PC-9 (cell line): Measurements from ENCODE around the gene SLC6A3. TPM values are rescaled to one million over a fixed set of nuclear protein-coding genes. Genes with fewer than 3 reads are reported as not detected.

Experiments
- BruUV-seq: library from RNA; stranded (reverse); fragments of 400-500 nt; replicated peaks from 2 replicates; lab custom pipeline; 2021; lab: Mats Ljungman, UMichigan
- CTCF ChIA-PET: fragments of 300-600 bp; sonication (Branson Sonifier 250); formaldehyde crosslinking; loops from one replicate; lab custom pipeline; 2022; ENCODE audit warnings: antibody characterized with exemption; lab: Charles Lee
- POLR2A ChIA-PET: fragments of 300-600 bp; sonication (Branson Sonifier 250); formaldehyde crosslinking; loops from one replicate; lab custom pipeline; 2022; ENCODE audit warnings: antibody characterized with exemption; ENCODE audit not compliant: unreplicated experiment; lab: Charles Lee
- DNase-seq, 2 experiments: peaks; one replicate each; pipeline versions ENCODE4 v3.0.0 to v3.0.0-alpha.2; 2015 to 2022; ENCODE audit warnings: mixed read lengths in 1 of 2
- H2AFZ ChIP-seq: fragments of 200-600 bp; sonication (generic); 2 replicates; pipeline ENCODE4 v1.8.1; 2017; ENCODE audit warnings: antibody characterized with exemption
- H3F3A ChIP-seq: fragments of 200-600 bp; sonication (generic); 2 replicates; pipeline ENCODE4 v1.8.1; 2017; ENCODE audit warnings: antibody characterized with exemption, mild to moderate bottlenecking, low read depth; ENCODE audit not compliant: insufficient read depth
- H3K27ac ChIP-seq: fragments of 200-600 bp; sonication (generic); 2 replicates; pipeline ENCODE4 v1.6.1; 2016; ENCODE audit warnings: mixed run types
- H3K27me3 ChIP-seq: fragments of 200-600 bp; sonication (generic); 2 replicates; pipeline ENCODE4 v1.6.1; 2016; ENCODE audit warnings: low read depth, mixed run types; ENCODE audit not compliant: insufficient read depth
- H3K36me3 ChIP-seq: fragments of 200-600 bp; sonication (generic); 2 replicates; pipeline ENCODE4 v1.6.1; 2016; ENCODE audit warnings: low read depth, mixed run types
- H3K4me1 ChIP-seq: fragments of 200-600 bp; sonication (generic); replicated peaks from 2 replicates; pipeline ENCODE4 v1.6.1; 2016; ENCODE audit warnings: mixed run types; ENCODE audit not compliant: insufficient read depth
- H3K4me2 ChIP-seq: fragments of 200-600 bp; sonication (generic); 2 replicates; pipeline ENCODE4 v1.6.1; 2017; ENCODE audit warnings: mixed run types
- H3K4me3 ChIP-seq: fragments of 200-600 bp; sonication (generic); 2 replicates; pipeline ENCODE4 v1.6.1; 2016; ENCODE audit warnings: mixed run types
- H3K79me2 ChIP-seq: fragments of 200-600 bp; sonication (generic); 2 replicates; pipeline ENCODE4 v1.6.1; 2017; ENCODE audit warnings: low read depth, mixed run types
- H3K9me2 ChIP-seq: fragments of 200-600 bp; sonication (generic); 2 replicates; pipeline ENCODE4 v1.8.1; 2017; ENCODE audit warnings: mild to moderate bottlenecking; ENCODE audit not compliant: insufficient read depth
- H3K9me3 ChIP-seq: fragments of 200-600 bp; sonication (generic); 2 replicates; pipeline ENCODE4 v1.8.1; 2016; ENCODE audit warnings: low read depth; ENCODE audit not compliant: insufficient read depth
- H4K20me1 ChIP-seq: fragments of 200-600 bp; sonication (generic); 2 replicates; pipeline ENCODE4 v1.8.1; 2017; ENCODE audit not compliant: insufficient read depth
- EZH2 ChIP-seq: fragments of 200-600 bp; sonication (generic); IDR thresholded peaks from 2 replicates; pipeline ENCODE4 v1.8.0; 2017; ENCODE audit warnings: antibody characterized with exemption, low read depth
- intact Hi-C: fragments of 100-400 bp; cut with micrococcal nuclease; formaldehyde crosslinking; loops from one replicate; pipeline ENCODE4 v1.10.0; 2022; ENCODE audit not compliant: unreplicated experiment
- total RNA-seq: library from RNA; stranded (reverse); gene quantifications from 2 replicates; pipeline ENCODE4 v1.2.3, GENCODE V29; 2021
- TF ChIP-seq, protein P1 (sequence below): fragments of 200-600 bp; sonication (generic); conservative IDR thresholded peaks from 2 replicates; pipeline ENCODE4 v1.6.1; 2017; ENCODE audit warnings: mixed run types, antibody characterized with exemption, mild to moderate bottlenecking, moderate library complexity

SLC6A3 gene
- total RNA-seq, 1 experiment from 2014 or later: not detected

DNA sequence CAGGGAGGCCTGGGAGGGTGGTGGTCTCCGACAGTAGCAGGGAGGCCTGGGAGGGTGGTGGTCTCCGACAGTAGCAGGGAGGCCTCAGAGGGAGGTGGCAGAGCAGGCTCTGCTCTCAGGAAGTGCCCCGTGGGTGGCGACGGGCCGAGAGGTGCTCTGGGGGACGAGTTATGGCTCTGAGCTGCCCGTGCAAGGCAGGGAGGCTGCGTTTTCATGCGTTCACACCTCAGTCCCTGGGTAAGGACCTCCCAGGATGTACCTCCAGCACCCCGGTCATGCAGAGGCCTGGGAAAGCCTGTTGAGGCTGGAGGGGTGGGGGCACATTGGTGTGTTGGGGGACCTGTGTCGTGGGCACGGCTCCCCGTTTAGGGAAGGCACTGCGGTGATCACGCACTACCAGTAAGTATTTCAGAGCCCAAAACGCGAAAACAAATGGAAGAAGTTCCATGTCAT is 63.0 kb downstream of the SLC6A3 start:
- H3K4me3 ChIP-seq: no peak overlapping the region
- intact Hi-C loops: no loop called here
- H3K4me2 ChIP-seq: no peak overlapping the region
- H3K36me3 ChIP-seq: no peaks in the 10 kb centered on the region
- CTCF ChIA-PET: no interaction called here
- no peaks in the 10 kb centered on the region for H3K9me3 ChIP-seq
- peaks cover 89% of the 10 kb centered on the region for H3K27me3 ChIP-seq
- no peaks in the 10 kb centered on the region for H3K79me2 ChIP-seq
- no peaks in the 10 kb centered on the region for H4K20me1 ChIP-seq
- H3K27ac ChIP-seq: no peak overlapping the region
- no TSS peak for BruUV-seq
- DNase-seq: no peak
- H3K4me1 ChIP-seq: 0 out of 2 replicates have a peak, but pooled peaks cover 10% of the 10 kb centered on the region
- peaks cover 3% of the 10 kb centered on the region; the same call in 1 of the 2 replicates for H3F3A ChIP-seq
- H2AFZ ChIP-seq: no peak overlapping the region
- no peak for TF ChIP-seq EZH2
- TF ChIP-seq, protein P1, sequence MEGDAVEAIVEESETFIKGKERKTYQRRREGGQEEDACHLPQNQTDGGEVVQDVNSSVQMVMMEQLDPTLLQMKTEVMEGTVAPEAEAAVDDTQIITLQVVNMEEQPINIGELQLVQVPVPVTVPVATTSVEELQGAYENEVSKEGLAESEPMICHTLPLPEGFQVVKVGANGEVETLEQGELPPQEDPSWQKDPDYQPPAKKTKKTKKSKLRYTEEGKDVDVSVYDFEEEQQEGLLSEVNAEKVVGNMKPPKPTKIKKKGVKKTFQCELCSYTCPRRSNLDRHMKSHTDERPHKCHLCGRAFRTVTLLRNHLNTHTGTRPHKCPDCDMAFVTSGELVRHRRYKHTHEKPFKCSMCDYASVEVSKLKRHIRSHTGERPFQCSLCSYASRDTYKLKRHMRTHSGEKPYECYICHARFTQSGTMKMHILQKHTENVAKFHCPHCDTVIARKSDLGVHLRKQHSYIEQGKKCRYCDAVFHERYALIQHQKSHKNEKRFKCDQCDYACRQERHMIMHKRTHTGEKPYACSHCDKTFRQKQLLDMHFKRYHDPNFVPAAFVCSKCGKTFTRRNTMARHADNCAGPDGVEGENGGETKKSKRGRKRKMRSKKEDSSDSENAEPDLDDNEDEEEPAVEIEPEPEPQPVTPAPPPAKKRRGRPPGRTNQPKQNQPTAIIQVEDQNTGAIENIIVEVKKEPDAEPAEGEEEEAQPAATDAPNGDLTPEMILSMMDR: no peak
- POLR2A ChIA-PET: no interaction called here
- no peaks in the 10 kb centered on the region for H3K9me2 ChIP-seq

DNA sequence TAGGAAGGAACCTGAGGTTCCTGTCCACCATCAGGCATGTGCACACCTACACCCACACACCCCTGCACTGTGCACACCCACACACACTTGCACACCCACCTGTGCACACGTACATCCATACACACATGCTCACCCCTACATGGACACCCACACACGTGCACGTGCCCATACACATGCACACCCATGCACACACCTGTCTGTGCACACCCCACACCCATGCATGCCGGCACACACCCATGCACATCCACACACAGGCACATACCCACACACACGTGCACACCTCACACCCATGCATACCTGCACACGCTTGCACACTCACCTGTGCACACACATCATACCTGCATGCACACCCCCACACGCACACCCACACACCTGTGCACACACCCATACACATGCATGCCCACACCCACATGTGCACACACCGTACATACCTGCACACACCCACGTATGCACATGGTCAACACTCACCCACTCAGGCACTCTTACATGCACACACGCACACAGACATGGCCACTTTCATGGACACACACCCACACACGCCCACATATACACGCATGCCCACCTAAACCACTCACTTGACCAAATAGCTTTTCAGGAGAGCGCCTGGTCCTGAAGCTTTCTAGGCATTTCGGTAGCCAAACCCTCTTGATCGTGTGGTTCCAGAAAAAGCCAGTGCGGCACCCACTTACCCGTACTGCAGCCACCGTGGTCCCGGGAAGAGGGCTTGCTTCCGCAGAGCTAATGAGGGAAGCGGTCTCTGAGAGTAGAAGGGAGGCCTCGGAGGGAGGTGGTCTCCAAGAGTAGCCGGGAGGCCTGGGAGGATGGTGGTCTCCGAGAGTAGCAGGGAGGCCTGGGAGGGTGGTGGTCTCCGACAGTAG is 63.6 kb downstream of the SLC6A3 start:
- H4K20me1 ChIP-seq: no peaks in the 10 kb centered on the region
- TF ChIP-seq EZH2: no peak
- TF ChIP-seq, protein P1: no peak
- no peaks in the 10 kb centered on the region for H3K79me2 ChIP-seq
- no peaks in the 10 kb centered on the region for H3K9me3 ChIP-seq
- peaks cover 14% of the 10 kb centered on the region for H3K4me1 ChIP-seq
- H3K9me2 ChIP-seq: no peaks in the 10 kb centered on the region
- CTCF ChIA-PET: no interaction called here
- H3K27me3 ChIP-seq: peaks cover 88% of the 10 kb centered on the region
- H2AFZ ChIP-seq: no peak overlapping the region
- no peak overlapping the region for H3K4me3 ChIP-seq
- no peaks in the 10 kb centered on the region for H3K36me3 ChIP-seq
- no TSS peak for BruUV-seq
- DNase-seq: no peak
- H3K4me2 ChIP-seq: no peak overlapping the region
- intact Hi-C loops: no loop called here
- no peak overlapping the region for H3K27ac ChIP-seq
- H3F3A ChIP-seq: peaks cover 3% of the 10 kb centered on the region; the same call in 1 of the 2 replicates
- POLR2A ChIA-PET: no interaction called here

DNA sequence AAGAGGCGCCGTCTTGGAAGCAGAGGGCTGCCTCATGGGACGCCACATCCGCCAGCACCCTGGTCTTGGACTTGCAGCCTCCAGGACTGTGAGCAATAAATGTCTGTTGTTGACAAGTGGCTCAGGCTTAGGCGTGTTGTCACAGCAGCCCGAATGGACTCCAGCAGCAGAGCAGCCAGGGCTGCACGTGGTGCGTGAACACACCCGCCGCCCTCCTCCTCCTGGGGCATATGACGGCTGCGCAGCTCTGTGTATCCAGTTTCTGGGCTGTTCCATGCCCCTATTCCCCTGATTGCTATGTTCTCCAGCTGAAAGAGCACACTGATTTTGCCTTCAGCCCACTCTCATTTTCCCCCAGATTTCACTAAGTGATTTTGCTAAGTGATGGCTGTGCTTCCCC is 64.3 kb downstream of the SLC6A3 start:
- POLR2A ChIA-PET: no interaction called here

More for the DNA sequence above, 64.3 kb downstream of the SLC6A3 start:
- no TSS peak for BruUV-seq
- H3K4me2 ChIP-seq: no peak overlapping the region
- no peak for DNase-seq
- H3K36me3 ChIP-seq: no peaks in the 10 kb centered on the region
- no peak overlapping the region for H2AFZ ChIP-seq
- CTCF ChIA-PET: no interaction called here
- peaks cover 86% of the 10 kb centered on the region for H3K27me3 ChIP-seq
- intact Hi-C loops: no loop called here
- H3F3A ChIP-seq: peaks cover 3% of the 10 kb centered on the region; the same call in 1 of the 2 replicates
- no peak for TF ChIP-seq EZH2
- TF ChIP-seq, protein P1: no peak
- H3K4me1 ChIP-seq: peaks cover 14% of the 10 kb centered on the region
- H3K9me3 ChIP-seq: no peaks in the 10 kb centered on the region
- no peaks in the 10 kb centered on the region for H4K20me1 ChIP-seq
- H3K79me2 ChIP-seq: no peaks in the 10 kb centered on the region
- H3K4me3 ChIP-seq: no peak overlapping the region
- H3K9me2 ChIP-seq: no peaks in the 10 kb centered on the region
- no peak overlapping the region for H3K27ac ChIP-seq
